NT2/D1 (cell line): Measurements from ENCODE around the gene KRTAP1-5.

ENCODE experiments used
- DNase-seq: peaks from one replicate; pipeline ENCODE4 v3.0.0-alpha.2; 2011; ENCODE audit warnings: low read depth, low spot score
- H3K27me3 ChIP-seq: 2 replicates; pipeline ENCODE4 v1.6.0; 2011; ENCODE audit warnings: mild to moderate bottlenecking; ENCODE audit not compliant: insufficient read length, insufficient read depth
- H3K36me3 ChIP-seq: 2 replicates; pipeline ENCODE4 v1.6.1; 2011; ENCODE audit warnings: mild to moderate bottlenecking, low read length, mixed read lengths; ENCODE audit not compliant: insufficient read depth, insufficient read length
- H3K4me1 ChIP-seq: 2 replicates; pipeline ENCODE4 v1.5.1; 2011; ENCODE audit not compliant: insufficient read depth, insufficient read length
- H3K4me3 ChIP-seq: 2 replicates; pipeline ENCODE4 v1.5.1; 2011; ENCODE audit warnings: low read depth; ENCODE audit not compliant: insufficient read length
- H3K9ac ChIP-seq: 2 replicates; pipeline ENCODE4 v1.6.0; 2011; ENCODE audit warnings: low read depth; ENCODE audit not compliant: insufficient read length
- H3K9me3 ChIP-seq: 2 replicates; pipeline ENCODE4 v1.5.1; 2011; ENCODE audit warnings: mild to moderate bottlenecking, low read length; ENCODE audit not compliant: insufficient read depth
- SUZ12 ChIP-seq: IDR thresholded peaks from 2 replicates; pipeline ENCODE4 v1.6.1; 2011; ENCODE audit not compliant: insufficient read length, insufficient read depth; ENCODE audit errors: extremely low read depth
- YY1 ChIP-seq: IDR thresholded peaks from 2 replicates; pipeline ENCODE4 v1.6.1; 2011; ENCODE audit not compliant: insufficient read length, insufficient read depth
- ZNF274 ChIP-seq: IDR thresholded peaks from 2 replicates; pipeline ENCODE4 v1.6.1; 2011; ENCODE audit warnings: mild to moderate bottlenecking, low read depth, low read length

KRTAP1-5 gene

GRCh38 chr17:41016578-41017215, 10.3 kb downstream of the KRTAP1-5 start:
- Histone ChIP-seq H3K9me3 (no peaks in the 10 kb centered on the region), H3K36me3 (no peaks in the 10 kb centered on the region), H3K9ac (no peak overlapping the region), H3K4me3 (no peak overlapping the region), H3K4me1 (no peaks in the 10 kb centered on the region), H3K27me3 (no peaks in the 10 kb centered on the region)
- TF ChIP-seq ZNF274 (no peak), YY1 (no peak), SUZ12 (no peak)
- DNase-seq: no peak

GRCh38 chr17:41015454-41015853, 11.6 kb downstream of the KRTAP1-5 start:
- no peaks in the 10 kb centered on the region for H3K9me3 ChIP-seq
- no peak for DNase-seq
- TF ChIP-seq ZNF274 (no peak), SUZ12 (no peak), YY1 (no peak)
- H3K4me1 ChIP-seq: no peaks in the 10 kb centered on the region
- no peaks in the 10 kb centered on the region for H3K27me3 ChIP-seq
- no peaks in the 10 kb centered on the region for H3K36me3 ChIP-seq
- no peak overlapping the region for H3K4me3 ChIP-seq
- H3K9ac ChIP-seq: no peak overlapping the region

GRCh38 chr17:41013606-41014005, 13.4 kb downstream of the KRTAP1-5 start:
- Histone ChIP-seq H3K27me3 (no peaks in the 10 kb centered on the region), H3K36me3 (no peaks in the 10 kb centered on the region), H3K4me3 (no peak overlapping the region), H3K9ac (no peak overlapping the region), H3K9me3 (no peaks in the 10 kb centered on the region), H3K4me1 (peaks cover 3% of the 10 kb centered on the region)
- TF ChIP-seq YY1 (no peak), SUZ12 (no peak), ZNF274 (no peak)
- DNase-seq: no peak

GRCh38 chr17:41013181-41013580, 13.8 kb downstream of the KRTAP1-5 start:
- Histone ChIP-seq H3K4me1 (peaks cover 4% of the 10 kb centered on the region), H3K27me3 (no peaks in the 10 kb centered on the region)
- DNase-seq: no peak

GRCh38 chr17:41012326-41013120, 14.5 kb downstream of the KRTAP1-5 start:
- no peaks in the 10 kb centered on the region for H3K9me3 ChIP-seq
- no peak overlapping the region for H3K9ac ChIP-seq
- H3K4me1 ChIP-seq: peaks cover 4% of the 10 kb centered on the region
- no peaks in the 10 kb centered on the region for H3K27me3 ChIP-seq
- TF ChIP-seq SUZ12 (no peak), YY1 (no peak), ZNF274 (no peak)
- H3K36me3 ChIP-seq: no peaks in the 10 kb centered on the region
- DNase-seq: no peak
- H3K4me3 ChIP-seq: no peak overlapping the region

More at GRCh38 chr17:41013181-41013580, 13.8 kb downstream of the KRTAP1-5 start:
- Histone ChIP-seq H3K9ac (no peak overlapping the region), H3K4me3 (no peak overlapping the region), H3K36me3 (no peaks in the 10 kb centered on the region), H3K9me3 (no peaks in the 10 kb centered on the region)
- TF ChIP-seq ZNF274 (no peak), SUZ12 (no peak), YY1 (no peak)

GRCh38 chr17:41010441-41010840, 16.6 kb downstream of the KRTAP1-5 start:
- Histone ChIP-seq H3K27me3 (no peaks in the 10 kb centered on the region), H3K9me3 (no peaks in the 10 kb centered on the region), H3K9ac (no peak overlapping the region), H3K36me3 (no peaks in the 10 kb centered on the region), H3K4me1 (peaks cover 4% of the 10 kb centered on the region), H3K4me3 (no peak overlapping the region)
- TF ChIP-seq ZNF274: no peak
- no peak for TF ChIP-seq SUZ12
- no peak for TF ChIP-seq YY1
- no peak for DNase-seq

GRCh38 chr17:41009936-41010335, 17.1 kb downstream of the KRTAP1-5 start:
- Histone ChIP-seq H3K4me1 (peaks cover 4% of the 10 kb centered on the region), H3K4me3 (no peak overlapping the region), H3K27me3 (no peaks in the 10 kb centered on the region), H3K9ac (no peak overlapping the region), H3K36me3 (no peaks in the 10 kb centered on the region), H3K9me3 (no peaks in the 10 kb centered on the region)
- DNase-seq: no peak
- TF ChIP-seq SUZ12 (no peak), YY1 (no peak), ZNF274 (no peak)
